ENCODE results near the gene ADGRB3. TPM values are rescaled to one million over a fixed set of nuclear protein-coding genes. Genes with fewer than 3 reads are reported as not detected.

Gene ADGRB3
- polyA plus RNA-seq, 1 of the 3 experiments (the other 2 are of a cell fraction), result 0.12 TPM

- Histone ChIP-seq H3K9ac (no peak overlapping the region), H3F3A (replicated peaks; ENCODE audit: insufficient read depth) (no peaks in the 10 kb centered on the region), H3K9me3 (no peaks in the 10 kb centered on the region), H3K79me2 (ENCODE audit: insufficient read depth) (no peaks in the 10 kb centered on the region), H3K27ac (ENCODE audit: low read depth in 2 of 2, low read length in 1 of 2) (no peak overlapping the region; a peak in 1 of 4 replicates), H3K4me3 (ENCODE audit: low read depth in 2 of 2, low read length in 1 of 2) (no peak overlapping the region), H4K20me1 (ENCODE audit: insufficient read depth) (no peaks in the 10 kb centered on the region), H3K4me1 (ENCODE audit: control insufficient read depth in 1 of 2, insufficient read depth in 2 of 2, low read depth in 1 of 2, low read length in 1 of 2) (peaks cover 0 to 14% of the 10 kb centered on the region in 2 experiments; a peak in 3 of 4 replicates), H3K9me2 (no peaks in the 10 kb centered on the region), H3K27me3 (ENCODE audit: insufficient read depth) (no peaks in the 10 kb centered on the region), H2AFZ (ENCODE audit: low read depth) (no peak overlapping the region), H3K4me2 (no peak overlapping the region), H3K36me3 (replicated peaks in 1 of 2; ENCODE audit: control insufficient read depth in 1 of 2, insufficient read depth in 2 of 2, low read length in 1 of 2) (no peaks in the 10 kb centered on the region)
- no peak for TF ChIP-seq YY1 (IDR thresholded peaks at IDR 0.05; ENCODE audit: low read depth)
- no peak for TF ChIP-seq EZH2phosphoT487 (IDR thresholded peaks at IDR 0.05; ENCODE audit: borderline replicate concordance, low read depth)
- TF ChIP-seq ZBTB33 (IDR thresholded peaks at IDR 0.05; ENCODE audit: borderline replicate concordance, low read depth), result no peak
- no peak for TF ChIP-seq ELF1 (IDR thresholded peaks at IDR 0.05)
- no peak for TF ChIP-seq GATA2 (CRISPR knock-in tag; IDR thresholded peaks at IDR 0.05)
- TF ChIP-seq USF2 (IDR thresholded peaks at IDR 0.05; ENCODE audit: borderline replicate concordance, low read depth, low read length), result no peak
- no peak for TF ChIP-seq CHD2 (IDR thresholded peaks at IDR 0.05; ENCODE audit: low read length, partially characterized antibody)
- TF ChIP-seq MAX (IDR thresholded peaks at IDR 0.05; ENCODE audit: low read depth), result no peak
- no peak for TF ChIP-seq RFX5 (IDR thresholded peaks at IDR 0.05; ENCODE audit: low read length)
- no peak for TF ChIP-seq TEAD4 (IDR thresholded peaks at IDR 0.05; ENCODE audit: borderline replicate concordance, insufficient read depth)
- TF ChIP-seq RXRA (IDR thresholded peaks at IDR 0.05; ENCODE audit: borderline replicate concordance, low read depth), result no peak
- no peak for TF ChIP-seq TCF12 (IDR thresholded peaks at IDR 0.05)
- TF ChIP-seq RCOR1 (IDR thresholded peaks at IDR 0.05; ENCODE audit: low read length), result no peak
- no peak for TF ChIP-seq REST (IDR thresholded peaks at IDR 0.05; ENCODE audit: low read depth, low read length)
- TF ChIP-seq GABPA (IDR thresholded peaks at IDR 0.05; ENCODE audit: low read depth), result no peak
- no peak for TF ChIP-seq NRF1 (IDR thresholded peaks at IDR 0.05; ENCODE audit: low read depth, low read length)
- no peak for TF ChIP-seq MXI1 (IDR thresholded peaks at IDR 0.05; ENCODE audit: low read depth, low read length)
- TF ChIP-seq SMC3 (IDR thresholded peaks at IDR 0.05; ENCODE audit: low read depth, low read length), result no peak
- DNase-seq, result no peak
- ChIA-PET CTCF (interaction anchor here (1.1 to 2.7 kb wide), 4 partner anchors 13 to 116 kb away, joined by 3 to 11 read pairs (median 5); no protein-coding TSS in a partner anchor), POLR2A (no interaction called here)
These were observed 119.7 kb downstream of the ADGRB3 start for GRCh38 chr6:68754681-68755213.
